Adrenal gland (tissue), 5 donors: ENCODE data around the gene KIAA0513.

Experiments
- CTCF ChIP-seq, 6 experiments: fragments of 450-650 bp in 4 of 6; fragments of 200-600 bp in 2 of 6; sonication (generic) in 1 of 6; IDR thresholded peaks; 1 replicate in 5 of 6; 2 replicates in 1 of 6; pipeline versions ENCODE4 v1.5.1 to v1.8.0; 2016 to 2021; ENCODE audit warnings: antibody characterized with exemption in 6 of 6, mild to moderate bottlenecking in 2 of 6, moderate library complexity in 1 of 6
- POLR2A ChIP-seq, 2 donors: fragments of 450-650 bp; IDR thresholded peaks; one replicate each; pipeline ENCODE4 v1.6.1; 2017; ENCODE audit warnings: antibody characterized with exemption in 2 of 2, mild to moderate bottlenecking in 2 of 2, moderate library complexity in 1 of 2
- donor health status: DM: no; HTN: no; CAD: no.

- TF ChIP-seq POLR2A (IDR thresholded peaks at IDR 0.05) (no peak), CTCF (IDR thresholded peaks at IDR 0.05) (no peak)
Measured at GRCh38 chr16:85094812-85095211, 67.2 kb downstream of the KIAA0513 start.
